ENCODE data around the gene SOX6. TPM values are rescaled to one million over a fixed set of nuclear protein-coding genes. Genes with fewer than 3 reads are reported as not detected.

SOX6 gene
- total RNA-seq, 4 donors from 2014 or later: 1.6 to 22.7 (median 6.9) TPM

- peaks cover 0 to 11% (median 0%) of the 10 kb centered on the region in 4 donors for H3K4me1 ChIP-seq
- 94 to 100% methylated on average over 2 to 9 of the region's 9 CpGs for WGBS, 2 donors (ENCODE audit: low coverage in 1 of 2)
- H3K27me3 ChIP-seq: no peaks in the 10 kb centered on the region
- no peak for TF ChIP-seq EP300 (IDR thresholded peaks at IDR 0.05; ENCODE audit: low read depth)
- no peak for TF ChIP-seq POLR2AphosphoS5 (IDR thresholded peaks at IDR 0.05)
- no peak for TF ChIP-seq POLR2A (IDR thresholded peaks at IDR 0.05)
- TF ChIP-seq CTCF (IDR thresholded peaks at IDR 0.05): no peak
- intact Hi-C loops (cut with DNase I; ENCODE audit: low total_unique reads): no loop called here
- DNase-seq: no peak
- no peak overlapping the region for H3K27ac ChIP-seq
- H3K36me3 ChIP-seq: no peaks in the 10 kb centered on the region
- in situ Hi-C loops (cut with MboI; ENCODE audit: low pct_ligation_motif_present in 1 of 4, low pct_unique_long_range_greater_than_20kb in 1 of 4, low sequenced_read_pairs in 3 of 4): no loop called here
- H3K9me3 ChIP-seq: peaks cover 0 to 4% of the 10 kb centered on the region in 2 donors
- no peak overlapping the region for H3K4me3 ChIP-seq
Observed at GRCh38 chr11:15942936-15943335, 413.4 kb downstream of the SOX6 start.

- TF ChIP-seq CTCF (IDR thresholded peaks at IDR 0.05) (no peak), EP300 (IDR thresholded peaks at IDR 0.05; ENCODE audit: low read depth) (no peak), POLR2AphosphoS5 (IDR thresholded peaks at IDR 0.05) (no peak), POLR2A (IDR thresholded peaks at IDR 0.05) (no peak)
- WGBS, 2 donors (ENCODE audit: low coverage in 1 of 2): 96 to 100% methylated on average over 2 to 7 of the region's 7 CpGs
- H3K4me1 ChIP-seq: peaks cover 0 to 15% (median 3%) of the 10 kb centered on the region in 4 donors
- H3K27me3 ChIP-seq: no peaks in the 10 kb centered on the region
- no peak for DNase-seq
- H3K27ac ChIP-seq: no peak overlapping the region
- no peaks in the 10 kb centered on the region for H3K36me3 ChIP-seq
- in situ Hi-C loops (cut with MboI; ENCODE audit: low pct_ligation_motif_present in 1 of 4, low pct_unique_long_range_greater_than_20kb in 1 of 4, low sequenced_read_pairs in 3 of 4) (no loop called here), intact Hi-C loops (cut with DNase I; ENCODE audit: low total_unique reads) (no loop called here)
- peaks cover 0 to 4% of the 10 kb centered on the region in 2 donors for H3K9me3 ChIP-seq
- H3K4me3 ChIP-seq: no peak overlapping the region
Observed at GRCh38 chr11:15942126-15942525, 414.2 kb downstream of the SOX6 start.

- intact Hi-C loops (cut with DNase I; ENCODE audit: low total_unique reads): no loop called here
- H3K27ac ChIP-seq: no peak overlapping the region
- WGBS, 2 donors (ENCODE audit: low coverage in 1 of 2): 60 to 91% methylated on average over 1 to 35 of the region's 36 CpGs
- H3K9me3 ChIP-seq: no peaks in the 10 kb centered on the region
- no peaks in the 10 kb centered on the region for H3K36me3 ChIP-seq
- no peak for DNase-seq
- no peak overlapping the region for H3K4me3 ChIP-seq
- no peaks in the 10 kb centered on the region for H3K27me3 ChIP-seq
- in situ Hi-C loops (cut with MboI; ENCODE audit: low pct_ligation_motif_present in 1 of 4, low pct_unique_long_range_greater_than_20kb in 1 of 4, low sequenced_read_pairs in 3 of 4): no loop called here
- H3K4me1 ChIP-seq: peaks cover 0 to 16% (median 3%) of the 10 kb centered on the region in 4 donors
- no peak for TF ChIP-seq EP300 (IDR thresholded peaks at IDR 0.05; ENCODE audit: low read depth)
- TF ChIP-seq CTCF (IDR thresholded peaks at IDR 0.05): peak in 3 of 5 experiments; percentile 30 to 44 (median 38)
Observed at GRCh38 chr11:15941206-15941770, 415.1 kb downstream of the SOX6 start.

- Histone ChIP-seq H3K4me3 (no peak overlapping the region), H3K27ac (no peak overlapping the region)
- TF ChIP-seq EP300 (IDR thresholded peaks at IDR 0.05; ENCODE audit: low read depth) (no peak), POLR2AphosphoS5 (IDR thresholded peaks at IDR 0.05) (no peak), CTCF (IDR thresholded peaks at IDR 0.05) (no peak), POLR2A (IDR thresholded peaks at IDR 0.05) (no peak)
Observed at GRCh38 chr11:15940462-15941205, 415.7 kb downstream of the SOX6 start.

More at GRCh38 chr11:15940462-15941205, 415.7 kb downstream of the SOX6 start:
- no peaks in the 10 kb centered on the region for H3K36me3 ChIP-seq
- no peaks in the 10 kb centered on the region for H3K27me3 ChIP-seq
- no peaks in the 10 kb centered on the region for H3K9me3 ChIP-seq
- DNase-seq: no peak
- intact Hi-C loops (cut with DNase I; ENCODE audit: low total_unique reads) (no loop called here), in situ Hi-C loops (cut with MboI; ENCODE audit: low pct_ligation_motif_present in 1 of 4, low pct_unique_long_range_greater_than_20kb in 1 of 4, low sequenced_read_pairs in 3 of 4) (no loop called here)
- H3K4me1 ChIP-seq: peaks cover 0 to 23% (median 6%) of the 10 kb centered on the region in 4 donors
- 73 to 88% methylated on average over 3 to 8 of the region's 8 CpGs for WGBS, 2 donors (ENCODE audit: low coverage in 1 of 2)
